Neural crest cell (in vitro differentiated cells): Measurements from ENCODE around the gene ZNF274. TPM values are rescaled to one million over a fixed set of nuclear protein-coding genes. Genes with fewer than 3 reads are reported as not detected.

Experiments used
- DNase-seq: peaks from one replicate; pipeline ENCODE4 v3.0.0; 2021; ENCODE audit warnings: low read depth, mixed read lengths, low spot score
- H3K27ac Mint-ChIP-seq: one replicate; pipeline ENCODE4 v1.8.0; 2021; ENCODE audit warnings: mild to moderate bottlenecking, mixed read lengths; ENCODE audit not compliant: unreplicated experiment
- H3K27me3 Mint-ChIP-seq: 2 replicates; pipeline ENCODE4 v1.8.0; 2021; ENCODE audit warnings: low read depth, mild to moderate bottlenecking, mixed read lengths
- H3K36me3 Mint-ChIP-seq: 2 replicates; pipeline ENCODE4 v1.8.0; 2021; ENCODE audit warnings: low read depth, mild to moderate bottlenecking, mixed read lengths
- H3K4me1 Mint-ChIP-seq: 2 replicates; pipeline ENCODE4 v1.8.0; 2021; ENCODE audit warnings: mixed read lengths
- H3K4me3 Mint-ChIP-seq: one replicate; pipeline ENCODE4 v1.8.0; 2021; ENCODE audit warnings: mild to moderate bottlenecking, mixed read lengths
- H3K9me3 Mint-ChIP-seq: 2 replicates; pipeline ENCODE4 v1.8.0; 2021; ENCODE audit warnings: mixed read lengths
- total RNA-seq: library from RNA; stranded (reverse); gene quantifications from 2 replicates; pipeline ENCODE4 v1.2.1, GENCODE V29; 2021
- TF ChIP-seq, protein P1 (sequence below): fragments of 200-600 bp; sonication (generic); conservative IDR thresholded peaks from 2 replicates; pipeline ENCODE4 v1.5.0; 2021; ENCODE audit warnings: antibody characterized with exemption, mild to moderate bottlenecking

Gene ZNF274
- total RNA-seq, 1 donor from 2014 or later = 26.8 TPM

DNA sequence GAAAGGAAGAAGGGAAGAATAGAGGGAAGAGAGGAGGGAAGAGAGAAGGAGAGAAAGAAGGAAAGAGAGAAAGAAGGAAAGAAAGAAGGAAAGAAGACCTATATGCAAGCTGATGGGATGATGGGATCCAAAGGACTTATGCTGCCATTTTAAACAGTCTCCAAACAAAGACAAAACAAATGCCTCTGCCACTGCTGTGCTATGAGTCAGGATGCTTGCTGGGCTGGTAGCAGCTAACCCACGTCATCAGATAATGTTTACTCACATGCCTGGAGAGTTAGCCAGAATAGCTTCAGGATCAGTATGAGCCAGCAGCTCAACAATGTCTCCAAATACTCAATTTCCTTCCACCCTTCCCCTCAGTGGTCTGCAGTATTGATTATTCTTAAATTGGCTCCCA is 12.0 kb upstream of the ZNF274 start:
- Mint-ChIP-seq H3K27me3 (no peaks in the 10 kb centered on the region), H3K36me3 (peaks cover 6% of the 10 kb centered on the region), H3K4me3 (no peak overlapping the region), H3K4me1 (no peaks in the 10 kb centered on the region), H3K9me3 (peaks cover 15% of the 10 kb centered on the region), H3K27ac (no peak overlapping the region)
- TF ChIP-seq, protein P1, sequence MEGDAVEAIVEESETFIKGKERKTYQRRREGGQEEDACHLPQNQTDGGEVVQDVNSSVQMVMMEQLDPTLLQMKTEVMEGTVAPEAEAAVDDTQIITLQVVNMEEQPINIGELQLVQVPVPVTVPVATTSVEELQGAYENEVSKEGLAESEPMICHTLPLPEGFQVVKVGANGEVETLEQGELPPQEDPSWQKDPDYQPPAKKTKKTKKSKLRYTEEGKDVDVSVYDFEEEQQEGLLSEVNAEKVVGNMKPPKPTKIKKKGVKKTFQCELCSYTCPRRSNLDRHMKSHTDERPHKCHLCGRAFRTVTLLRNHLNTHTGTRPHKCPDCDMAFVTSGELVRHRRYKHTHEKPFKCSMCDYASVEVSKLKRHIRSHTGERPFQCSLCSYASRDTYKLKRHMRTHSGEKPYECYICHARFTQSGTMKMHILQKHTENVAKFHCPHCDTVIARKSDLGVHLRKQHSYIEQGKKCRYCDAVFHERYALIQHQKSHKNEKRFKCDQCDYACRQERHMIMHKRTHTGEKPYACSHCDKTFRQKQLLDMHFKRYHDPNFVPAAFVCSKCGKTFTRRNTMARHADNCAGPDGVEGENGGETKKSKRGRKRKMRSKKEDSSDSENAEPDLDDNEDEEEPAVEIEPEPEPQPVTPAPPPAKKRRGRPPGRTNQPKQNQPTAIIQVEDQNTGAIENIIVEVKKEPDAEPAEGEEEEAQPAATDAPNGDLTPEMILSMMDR = no peak
- no peak for DNase-seq

DNA sequence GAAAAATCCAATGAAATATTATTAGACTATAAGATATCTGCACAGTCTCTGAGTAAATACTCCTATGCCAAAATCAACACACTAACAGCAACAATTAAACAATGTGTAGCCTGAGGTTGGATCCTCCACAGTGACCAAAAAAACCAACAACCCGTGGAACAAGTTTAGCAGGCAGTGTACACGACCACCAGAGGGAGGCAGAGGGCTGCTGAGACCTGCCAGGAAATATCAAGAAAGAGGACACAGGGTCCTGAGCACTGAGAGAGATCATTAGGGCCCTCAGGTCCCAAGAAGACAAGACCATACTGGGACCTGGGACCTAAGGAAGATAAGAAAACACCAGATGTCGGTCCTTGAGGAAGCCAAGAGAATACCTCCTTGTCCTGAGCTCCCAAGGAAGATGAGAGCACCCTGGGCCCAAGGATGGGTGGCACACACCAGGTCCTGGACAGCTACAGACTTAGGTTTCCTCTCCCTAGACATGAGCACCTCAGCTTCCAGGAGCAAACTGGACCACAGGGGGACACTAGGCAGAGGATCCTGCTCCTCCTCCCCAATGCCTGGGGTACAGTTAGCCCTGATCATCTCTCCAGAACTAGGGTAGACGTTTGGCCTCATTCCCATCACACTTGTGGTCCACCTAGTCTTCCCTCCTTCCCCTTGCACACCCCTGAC is 822 bp upstream of the ZNF274 start:
- Mint-ChIP-seq H3K4me3 (peak overlapping the region; percentile 95), H3K36me3 (peaks cover 58% of the 10 kb centered on the region), H3K27me3 (no peaks in the 10 kb centered on the region), H3K27ac (no peak overlapping the region), H3K9me3 (peaks cover 26% of the 10 kb centered on the region), H3K4me1 (peaks cover 15% of the 10 kb centered on the region)
- TF ChIP-seq, protein P1 = peak; percentile 70
- DNase-seq = peak; percentile 16

DNA sequence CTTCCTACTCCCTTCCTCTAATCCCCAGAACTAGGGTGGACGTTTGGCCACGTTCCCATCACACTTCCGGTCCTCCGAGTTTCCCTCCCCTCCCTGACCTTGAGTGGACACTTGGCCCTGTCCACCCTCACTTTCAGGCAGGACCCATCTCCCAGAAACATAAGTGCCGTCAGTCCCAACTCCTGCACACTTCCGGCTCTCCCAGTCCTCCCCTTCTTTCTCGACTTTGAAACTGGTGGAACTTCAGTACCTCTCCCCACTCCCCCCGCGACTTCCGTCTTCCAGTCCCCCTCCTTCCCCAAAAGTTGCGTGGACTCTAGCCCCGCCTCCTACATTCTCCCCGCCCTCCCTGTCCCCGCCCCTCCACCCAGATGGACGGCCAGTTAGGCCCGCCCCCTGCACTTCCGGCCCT is 278 bp upstream of the ZNF274 start:
- TF ChIP-seq, protein P1 = no peak
- peaks cover 21% of the 10 kb centered on the region for H3K9me3 Mint-ChIP-seq
- H3K36me3 Mint-ChIP-seq = peaks cover 58% of the 10 kb centered on the region
- H3K4me3 Mint-ChIP-seq = peak overlapping the region; percentile 95
- H3K27me3 Mint-ChIP-seq = no peaks in the 10 kb centered on the region
- DNase-seq = no peak
- peaks cover 15% of the 10 kb centered on the region for H3K4me1 Mint-ChIP-seq
- H3K27ac Mint-ChIP-seq = peak overlapping the region; percentile 100

DNA sequence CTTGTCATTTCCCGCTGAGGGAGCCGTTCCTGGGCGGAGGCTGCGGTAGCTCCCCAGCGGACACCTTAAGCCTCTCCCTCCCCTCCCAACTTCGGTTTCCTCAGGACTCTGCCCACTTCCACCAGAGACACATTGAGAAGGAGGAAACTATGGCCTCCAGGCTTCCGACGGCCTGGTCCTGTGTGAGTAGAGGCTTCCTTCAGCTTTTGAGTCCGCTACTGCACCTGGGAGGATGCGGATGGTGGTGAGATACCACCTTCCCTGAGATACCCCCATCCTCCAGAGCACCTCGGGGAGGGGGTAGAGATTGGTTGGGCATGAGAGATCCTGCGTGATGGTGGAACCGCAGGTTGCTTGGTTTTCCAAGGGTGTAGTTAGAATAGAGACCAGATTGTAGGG is 955 bp downstream of the ZNF274 start:
- Mint-ChIP-seq H3K4me1 (peaks cover 15% of the 10 kb centered on the region), H3K27ac (peak overlapping the region; percentile 100), H3K27me3 (no peaks in the 10 kb centered on the region), H3K9me3 (peaks cover 21% of the 10 kb centered on the region), H3K4me3 (peak overlapping the region; percentile 95), H3K36me3 (peaks cover 62% of the 10 kb centered on the region)
- TF ChIP-seq, protein P1 = no peak
- no peak for DNase-seq

DNA sequence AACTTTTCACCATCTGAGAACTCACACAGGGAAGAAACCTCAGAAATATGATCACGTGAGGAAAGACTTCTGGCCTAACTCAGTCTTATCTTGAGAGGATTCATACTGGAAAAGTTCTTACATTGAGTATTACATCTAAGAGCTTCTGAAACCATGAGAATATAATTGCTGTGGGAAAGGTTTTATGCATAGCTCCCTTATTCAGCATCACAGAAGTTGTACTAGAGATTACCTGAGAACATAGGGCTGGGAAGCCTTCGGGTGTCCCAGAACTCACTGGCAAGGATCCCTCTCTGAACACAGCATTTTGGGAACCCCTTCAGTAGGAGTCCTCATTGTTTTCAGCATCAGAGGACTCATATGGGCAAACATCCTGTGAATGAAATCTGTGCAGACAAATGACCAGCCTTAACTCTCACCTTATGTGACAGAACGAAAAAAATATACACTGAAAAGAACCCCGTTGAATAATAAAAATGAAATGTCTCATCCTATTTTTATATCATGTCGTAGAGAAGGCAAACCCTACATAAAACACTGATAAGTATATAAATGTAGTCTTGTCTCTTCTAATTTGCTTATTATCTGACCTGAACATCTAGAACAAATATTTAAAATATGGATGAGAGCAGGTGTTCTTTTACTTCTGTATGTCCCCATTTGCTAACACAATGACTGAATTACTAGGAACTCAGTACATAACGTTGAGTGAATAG is 14.2 kb downstream of the ZNF274 start:
- TF ChIP-seq, protein P1 = no peak
- Mint-ChIP-seq H3K9me3 (peaks cover 42% of the 10 kb centered on the region), H3K27me3 (peaks cover 2% of the 10 kb centered on the region), H3K36me3 (peaks cover 82% of the 10 kb centered on the region), H3K27ac (no peak overlapping the region), H3K4me1 (no peaks in the 10 kb centered on the region), H3K4me3 (peak overlapping the region; percentile 42)
- DNase-seq = no peak
